Measurements from ENCODE around the gene CELF5.
"Not testable (repeated sequence)": the region's sequence is repeated elsewhere in the genome, so short reads cannot be mapped to it uniquely, and the experiment has no call there.

The CELF5 gene

DNA sequence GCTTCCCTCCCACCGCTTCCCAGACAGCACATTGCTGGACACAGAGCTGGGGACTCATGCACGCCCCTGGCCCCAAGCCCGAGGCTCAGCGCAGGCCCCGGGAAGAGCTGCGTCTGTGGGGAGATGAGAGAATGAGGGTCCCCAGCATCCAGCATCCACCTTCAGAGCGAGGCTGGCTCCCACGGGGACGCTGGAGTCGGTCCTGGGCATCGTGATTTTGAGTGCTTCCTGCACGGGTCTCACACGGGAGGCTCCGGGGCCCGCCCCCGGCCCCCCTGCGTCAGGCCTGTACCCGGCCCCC, 34.0 kb upstream of the CELF5 start:
- DNase-seq (ENCODE audit: low spot score) = no peak

GRCh38 chr19:3190921-3191805, 33.3 kb upstream of the CELF5 start:
- no peak for DNase-seq (ENCODE audit: low spot score)

DNA sequence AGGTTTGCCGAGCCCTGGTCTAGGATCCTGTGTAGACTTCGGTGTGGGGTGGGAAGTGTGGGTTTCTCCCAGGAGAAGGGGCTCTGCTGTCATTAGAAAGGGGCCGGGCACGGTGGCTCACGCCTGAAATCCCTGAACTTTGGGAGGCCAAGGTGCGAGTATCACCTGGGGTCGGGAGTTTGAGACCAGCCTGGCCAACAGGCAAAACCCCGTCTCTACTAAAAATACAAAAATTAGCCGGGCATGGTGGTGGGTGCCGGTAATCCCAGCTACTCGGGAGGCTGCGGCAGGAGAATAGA, 32.7 kb upstream of the CELF5 start:
- DNase-seq (ENCODE audit: low spot score) = not testable (repeated sequence)

- DNase-seq (ENCODE audit: low spot score) = no peak
Measured at GRCh38 chr19:3192228-3192635, 32.2 kb upstream of the CELF5 start.

DNA sequence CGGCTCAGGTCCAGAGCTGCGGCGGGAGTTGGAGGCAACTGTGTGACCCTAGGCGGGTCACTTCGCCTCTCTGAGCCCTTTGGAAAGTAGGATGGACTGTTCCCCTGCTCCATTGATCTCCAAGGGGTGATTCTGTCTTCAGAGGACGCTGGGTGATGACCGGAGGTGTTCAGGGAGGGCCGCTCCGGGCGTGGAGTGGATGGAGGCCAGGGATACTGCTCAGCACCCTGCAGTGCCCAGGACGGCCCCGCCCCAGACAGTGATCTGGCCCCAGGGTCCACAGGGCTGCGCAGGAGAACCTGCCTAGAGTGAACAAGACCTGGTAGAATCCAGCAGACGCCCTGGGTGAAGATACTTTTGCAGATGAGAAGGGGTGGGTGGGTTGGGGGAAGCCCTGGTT, 31.8 kb upstream of the CELF5 start:
- no peak for DNase-seq (ENCODE audit: low spot score)

DNA sequence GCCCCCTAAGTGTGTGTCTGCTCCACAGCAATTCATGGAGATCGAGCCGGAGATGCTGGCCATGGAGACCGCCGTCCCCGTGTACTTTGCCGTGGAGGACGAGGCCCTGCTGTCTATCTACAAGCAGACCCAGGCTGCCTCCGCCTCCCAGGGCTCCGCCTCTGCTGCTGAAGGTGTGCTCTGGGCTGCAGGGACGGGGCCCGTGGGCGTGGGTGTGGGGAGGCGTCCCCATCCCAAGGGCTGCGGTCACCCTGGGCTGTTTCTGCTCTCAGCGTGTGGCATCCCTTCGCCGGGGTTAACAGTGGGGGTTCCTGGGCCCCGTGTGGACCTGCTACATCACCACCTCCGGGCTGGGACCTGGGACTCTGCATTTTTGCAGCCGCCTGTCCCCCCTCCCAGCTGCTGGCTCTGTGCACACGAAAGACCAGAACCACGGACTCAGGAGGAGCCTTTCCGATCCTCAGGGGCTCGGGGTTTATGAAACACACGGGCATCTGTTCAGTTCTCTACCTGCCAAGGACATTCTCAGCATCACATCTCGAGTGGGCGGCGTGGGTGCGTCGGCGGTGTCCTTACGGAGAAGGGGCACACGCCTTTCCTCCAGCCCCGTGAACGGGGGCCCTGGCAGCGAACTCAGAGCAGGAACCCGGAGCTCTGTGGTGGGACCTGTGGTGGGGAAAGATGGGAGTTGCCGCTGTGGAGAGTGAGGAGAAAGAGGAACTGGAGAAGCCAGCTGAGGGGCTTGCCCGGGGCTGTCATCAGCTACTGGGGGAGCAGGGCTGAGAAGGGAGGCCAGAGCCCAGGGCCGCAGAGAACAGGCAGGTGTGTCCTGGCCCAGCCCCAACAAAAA, 31.0 kb upstream of the CELF5 start:
- no peak for DNase-seq (ENCODE audit: low spot score)

DNA sequence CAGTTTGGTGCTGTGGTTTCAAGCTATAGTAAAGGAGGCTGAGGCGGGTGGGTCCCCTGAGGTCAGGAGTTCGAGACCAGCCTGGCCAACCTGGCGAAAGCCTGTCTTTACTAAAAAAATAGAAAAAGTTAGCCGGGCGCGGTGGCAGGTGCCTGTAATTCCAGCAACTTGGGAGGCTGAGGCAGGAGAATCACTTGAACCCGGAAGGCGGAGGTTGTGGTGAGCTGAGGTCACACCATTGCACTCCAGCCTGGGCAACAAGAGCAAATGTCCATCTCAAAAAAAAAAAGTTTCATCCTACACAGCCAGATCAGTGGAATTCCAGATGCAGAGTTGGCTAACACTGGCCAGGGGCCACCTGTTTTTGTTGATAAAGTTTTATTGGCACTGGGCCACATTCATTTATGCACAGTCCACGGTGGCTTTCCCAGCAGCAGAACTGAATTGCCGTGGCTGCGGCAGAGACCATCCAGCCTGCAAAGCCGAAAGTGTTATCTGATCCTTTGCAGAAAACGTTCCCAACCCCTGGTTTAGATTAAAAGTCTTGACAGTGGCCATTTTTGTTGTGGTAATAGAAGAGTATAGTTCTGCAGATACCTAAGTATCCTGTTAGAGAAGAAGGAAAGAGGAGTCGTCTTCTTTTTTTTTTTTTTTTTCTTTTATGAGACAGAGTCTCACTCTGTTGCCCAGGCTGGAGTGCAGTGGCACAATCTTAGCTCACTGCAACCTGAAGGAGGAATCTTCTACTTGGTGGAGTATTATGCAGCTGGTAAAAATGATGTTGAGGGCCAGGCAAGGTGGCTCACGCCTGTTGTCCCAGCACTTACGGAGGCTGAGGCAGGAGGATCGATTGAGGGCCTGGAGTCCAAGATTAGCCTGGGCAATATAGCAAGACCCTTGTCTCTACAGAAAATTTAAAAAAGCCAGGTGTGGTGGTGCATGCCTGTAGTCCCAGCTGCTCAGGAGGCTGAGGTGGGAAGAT, 30.1 kb upstream of the CELF5 start:
- DNase-seq (ENCODE audit: low spot score) = no peak

- no peak for DNase-seq (ENCODE audit: low spot score)
Measured at GRCh38 chr19:3196064-3196932, 28.2 kb upstream of the CELF5 start.

- no peak for DNase-seq (ENCODE audit: low spot score)
Measured at GRCh38 chr19:3196933-3197205, 27.6 kb upstream of the CELF5 start.

GRCh38 chr19:3198901-3199700, 25.4 kb upstream of the CELF5 start:
- DNase-seq (ENCODE audit: low spot score) = no peak

DNA sequence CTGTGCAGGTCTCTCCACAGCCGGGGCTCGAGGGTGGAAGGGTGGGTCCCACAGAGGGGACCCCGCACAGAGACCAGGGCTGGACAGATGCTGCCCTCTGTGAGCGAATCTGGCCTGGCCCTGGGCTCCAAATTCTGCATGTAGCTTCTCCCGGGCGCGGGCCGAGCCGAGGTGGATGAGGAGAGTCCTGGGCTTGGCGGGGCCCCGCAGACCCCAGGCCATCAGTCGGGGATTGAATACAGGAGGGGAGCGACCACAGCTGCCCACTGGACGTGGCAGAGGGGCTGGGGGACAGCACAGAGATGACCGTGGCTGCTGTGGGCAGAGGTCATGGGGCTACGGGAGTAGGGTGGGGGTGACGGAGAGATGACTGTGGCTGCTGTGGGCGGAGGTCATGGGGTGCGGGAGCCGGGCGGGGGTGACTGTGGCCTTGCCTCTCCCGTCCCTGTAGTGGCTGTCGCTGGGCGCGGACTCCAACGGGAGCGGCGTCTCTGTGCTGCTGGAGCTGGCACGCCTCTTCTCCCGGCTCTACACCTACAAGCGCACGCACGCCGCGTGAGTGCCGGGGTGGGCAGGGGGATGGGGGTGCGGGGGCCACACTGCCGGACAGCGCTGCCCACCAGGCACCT, 23.3 kb upstream of the CELF5 start:
- DNase-seq (ENCODE audit: low spot score) = no peak

GRCh38 chr19:3201911-3202310, 22.6 kb upstream of the CELF5 start:
- no peak for DNase-seq (ENCODE audit: low spot score)

GRCh38 chr19:3202346-3202745, 22.1 kb upstream of the CELF5 start:
- DNase-seq (ENCODE audit: low spot score) = no peak

- DNase-seq (ENCODE audit: low spot score) = not testable (repeated sequence)
Measured at GRCh38 chr19:3202895-3203294, 21.6 kb upstream of the CELF5 start.

- no peak for DNase-seq (ENCODE audit: low spot score)
Measured at GRCh38 chr19:3203805-3204645, 20.4 kb upstream of the CELF5 start.

- no peak for DNase-seq (ENCODE audit: low spot score)
Measured at GRCh38 chr19:3204646-3205275, 19.7 kb upstream of the CELF5 start.

DNA sequence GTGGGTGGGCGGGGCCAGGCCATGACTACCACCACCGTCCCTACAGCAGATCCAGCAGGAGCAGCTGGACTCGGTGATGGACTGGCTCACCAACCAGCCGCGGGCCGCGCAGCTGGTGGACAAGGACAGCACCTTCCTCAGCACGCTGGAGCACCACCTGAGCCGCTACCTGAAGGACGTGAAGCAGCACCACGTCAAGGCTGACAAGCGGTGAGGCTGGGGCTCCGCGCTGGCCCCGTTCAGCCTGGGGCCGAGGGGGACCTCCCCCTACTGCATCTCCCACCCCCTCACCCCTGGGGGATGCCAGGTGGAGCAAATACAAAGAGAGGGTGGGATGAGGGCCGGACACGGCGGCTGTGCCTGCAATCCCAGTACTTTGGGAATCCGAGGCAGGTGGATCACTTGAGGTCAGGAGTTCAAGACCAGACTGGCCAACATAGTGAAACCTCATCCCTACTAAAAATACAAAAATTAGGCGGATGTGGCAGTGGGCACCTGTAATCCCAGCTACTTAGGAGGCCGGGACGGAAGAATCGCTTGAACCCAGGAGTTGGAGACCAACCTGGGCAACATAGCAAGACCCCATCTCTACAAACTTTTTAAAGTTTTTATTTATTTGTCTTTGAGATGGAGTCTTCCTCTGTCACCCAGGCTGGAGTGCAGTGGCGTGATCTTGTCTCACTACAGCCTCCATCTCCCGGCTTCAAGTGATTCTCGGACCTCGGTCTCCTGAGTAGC, 18.1 kb upstream of the CELF5 start:
- DNase-seq (ENCODE audit: low spot score) = no peak
